GM12873 (cell line): ENCODE data around the gene PDE4B.

Source experiments
- CTCF ChIP-seq: IDR thresholded peaks from 2 replicates; pipeline ENCODE4 v1.5.1; 2012; ENCODE audit warnings: low read depth, mild to moderate bottlenecking, moderate library complexity, low read length, control low read depth; ENCODE audit not compliant: insufficient read depth; ENCODE audit errors: missing control alignments

PDE4B gene

DNA sequence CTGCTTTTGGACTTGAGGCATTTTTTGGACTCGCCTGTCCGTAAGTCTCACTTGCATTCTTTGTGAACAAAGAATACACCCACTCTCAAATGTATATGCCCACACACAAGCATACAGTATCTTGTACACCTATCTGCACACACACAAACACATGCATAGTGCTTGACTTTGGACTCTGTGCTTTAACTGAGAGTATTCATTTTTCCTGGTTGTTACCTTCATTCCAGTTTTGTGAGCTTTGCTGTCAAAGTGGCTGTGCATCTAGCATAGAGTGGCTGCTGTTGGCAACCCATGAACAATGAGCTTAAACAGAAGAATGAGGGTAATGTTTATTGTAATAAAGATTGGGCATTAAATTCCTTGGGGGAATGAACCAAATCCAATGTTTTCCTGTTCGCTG lies 199.0 kb downstream of the PDE4B start:
- no peak for TF ChIP-seq CTCF

- no peak for TF ChIP-seq CTCF
These were observed 199.6 kb downstream of the PDE4B start for GRCh38 chr1:65992165-65992821.

DNA sequence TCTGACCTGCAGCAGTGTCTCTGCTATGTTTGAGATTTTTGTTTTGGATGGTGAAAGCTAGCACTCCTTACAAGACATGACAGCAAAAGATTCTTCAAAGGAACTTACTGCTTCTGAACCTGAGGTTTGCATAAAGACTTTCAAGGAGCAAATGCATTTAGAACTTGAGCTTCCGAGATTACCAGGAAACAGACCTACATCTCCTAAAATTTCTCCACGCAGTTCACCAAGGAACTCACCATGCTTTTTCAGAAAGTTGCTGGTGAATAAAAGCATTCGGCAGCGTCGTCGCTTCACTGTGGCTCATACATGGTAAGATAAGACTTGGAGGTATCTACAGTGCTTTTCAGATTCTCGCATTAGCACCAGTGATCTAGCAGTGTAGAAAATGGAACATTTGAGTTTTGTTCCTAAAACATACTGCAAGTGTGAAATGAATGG lies 200.2 kb downstream of the PDE4B start:
- TF ChIP-seq CTCF: no peak

DNA sequence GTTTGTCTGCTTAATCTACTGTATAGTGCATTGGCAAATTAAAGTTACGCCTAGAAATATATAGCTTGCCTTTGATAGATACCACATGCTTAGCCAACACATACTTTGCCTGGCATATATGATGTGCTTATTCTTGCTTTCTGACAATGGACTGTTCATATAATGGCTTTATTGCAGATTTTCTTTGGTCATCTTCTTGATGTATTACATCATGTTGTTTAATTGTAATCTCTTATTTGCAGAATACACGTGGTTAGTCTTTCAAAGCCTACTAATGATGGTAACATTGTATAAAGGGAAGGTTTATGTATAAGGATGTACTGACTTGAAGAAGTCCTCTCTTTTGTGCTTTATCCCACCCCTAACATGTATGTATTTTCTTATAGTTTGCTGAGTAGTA lies 201.5 kb downstream of the PDE4B start:
- no peak for TF ChIP-seq CTCF

GRCh38 chr1:65995336-65995735 lies 202.6 kb downstream of the PDE4B start:
- no peak for TF ChIP-seq CTCF

GRCh38 chr1:65995928-65996327 lies 203.2 kb downstream of the PDE4B start:
- no peak for TF ChIP-seq CTCF

DNA sequence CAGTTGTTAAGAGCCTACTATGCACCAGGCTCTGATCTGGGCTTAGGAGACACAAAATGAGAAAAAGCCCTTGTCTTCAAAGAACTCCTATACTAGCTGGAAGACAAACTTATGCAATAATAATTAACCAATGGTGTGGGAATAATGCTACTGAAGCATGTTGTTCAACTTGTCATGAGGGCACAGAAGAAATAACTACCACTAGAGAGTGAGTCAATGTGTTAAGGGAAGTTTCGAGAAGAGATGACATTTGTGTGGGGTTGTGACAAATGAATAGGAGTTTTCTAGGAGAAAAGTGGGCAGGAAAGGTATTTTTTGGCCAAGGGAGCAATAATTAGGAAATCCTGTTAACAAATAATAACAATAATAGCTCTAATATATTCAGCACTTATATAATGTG lies 205.0 kb downstream of the PDE4B start:
- TF ChIP-seq CTCF: no peak
